ENCODE results near the gene MATR3. TPM values are rescaled to one million over a fixed set of nuclear protein-coding genes. Genes with fewer than 3 reads are reported as not detected.

Gene MATR3
- total and polyA plus RNA-seq, 7 experiments from 2014 or later = 219 to 379 (median 291) TPM

- Histone ChIP-seq H3K9me3 (ENCODE audit: control insufficient read depth in 2 of 3, low read length in 3 of 3) (no peaks in the 10 kb centered on the region), H3K27ac (ENCODE audit: low read depth, low read length) (no peak overlapping the region), H3K36me3 (ENCODE audit: control insufficient read depth in 2 of 3, insufficient read depth in 3 of 3, low read length in 3 of 3) (peaks cover 0 to 18% (median 0%) of the 10 kb centered on the region in 3 experiments), H3K4me3 (ENCODE audit: low read length) (no peak overlapping the region), H3K27me3 (ENCODE audit: control insufficient read depth in 2 of 2, insufficient read depth in 2 of 2, low read length in 2 of 2) (no peaks in the 10 kb centered on the region), H3K4me1 (ENCODE audit: control insufficient read depth in 2 of 2, insufficient read depth in 2 of 2, low read length in 2 of 2) (peaks cover 26 to 27% of the 10 kb centered on the region in 2 donors)
- intact Hi-C loops (cut with micrococcal nuclease) = loop anchor here in 1 of 2 donors (10.0 kb wide), 1 partner anchor 899 kb away; the partner anchor contains the start of gene CYSTM1
- H3K27ac Mint-ChIP-seq = peak overlapping the region in 3 of 9 donors; percentile 14 to 70 (median 21)
- H3K27me3 Mint-ChIP-seq = peaks cover 0 to 3% (median 0%) of the 10 kb centered on the region in 5 donors
- ATAC-seq = no peak
- H3K9me3 Mint-ChIP-seq = no peaks in the 10 kb centered on the region
- DNase-seq = no peak
- peak overlapping the region in 7 of 10 donors; percentile 23 to 92 (median 81) for H3K4me3 Mint-ChIP-seq
- CTCF ChIA-PET = interaction anchor here (0.6 kb wide), 1 partner anchor 11 kb away, joined by 3 read pairs; no protein-coding TSS in a partner anchor
- POLR2A ChIA-PET = interaction anchor here (0.6 to 3.2 kb wide), 4 partner anchors 13 to 667 kb away, joined by 3 to 25 read pairs (median 6); partner anchors contain the start of genes MATR3 and PAIP2
- peaks cover 0 to 20% (median 3%) of the 10 kb centered on the region in 5 donors for H3K36me3 Mint-ChIP-seq
- H3K4me1 Mint-ChIP-seq = peaks cover 30 to 54% (median 50%) of the 10 kb centered on the region in 7 donors
These were observed 17.6 kb upstream of the MATR3 start for GRCh38 chr5:139275956-139276355.

GRCh38 chr5:139276426-139276825 is 17.1 kb upstream of the MATR3 start:
- Mint-ChIP-seq H3K4me3 (peak overlapping the region in 2 of 10 donors; percentile 29 to 82), H3K27ac (peak overlapping the region in 2 of 9 donors; percentile 21 to 70), H3K36me3 (peaks cover 0 to 20% (median 3%) of the 10 kb centered on the region in 5 donors), H3K4me1 (peaks cover 30 to 54% (median 47%) of the 10 kb centered on the region in 7 donors), H3K9me3 (no peaks in the 10 kb centered on the region), H3K27me3 (peaks cover 0 to 3% (median 0%) of the 10 kb centered on the region in 5 donors)
- peaks cover 26 to 27% of the 10 kb centered on the region in 2 donors for H3K4me1 ChIP-seq (ENCODE audit: control insufficient read depth in 2 of 2, insufficient read depth in 2 of 2, low read length in 2 of 2)
- DNase-seq (no peak), ATAC-seq (no peak)
- H3K4me3 ChIP-seq (ENCODE audit: low read length) = no peak overlapping the region
- intact Hi-C loops (cut with micrococcal nuclease) = loop anchor here in 1 of 2 donors (10.0 kb wide), 1 partner anchor 898 kb away; the partner anchor contains the start of gene CYSTM1
- H3K27me3 ChIP-seq (ENCODE audit: control insufficient read depth in 2 of 2, insufficient read depth in 2 of 2, low read length in 2 of 2) = no peaks in the 10 kb centered on the region
- ChIA-PET POLR2A (interaction anchor here (1.4 to 3.2 kb wide), 3 partner anchors 13 to 65 kb away, joined by 4 to 25 read pairs (median 8); partner anchors contain the start of genes MATR3 and PAIP2), CTCF (interaction anchor here (0.7 kb wide), 1 partner anchor 64 kb away, joined by 3 read pairs; no protein-coding TSS in a partner anchor)
- no peaks in the 10 kb centered on the region for H3K9me3 ChIP-seq (ENCODE audit: control insufficient read depth in 2 of 3, low read length in 3 of 3)
- H3K27ac ChIP-seq (ENCODE audit: low read depth, low read length) = no peak overlapping the region
- peaks cover 0 to 18% (median 0%) of the 10 kb centered on the region in 3 experiments for H3K36me3 ChIP-seq (ENCODE audit: control insufficient read depth in 2 of 3, insufficient read depth in 3 of 3, low read length in 3 of 3)

DNA sequence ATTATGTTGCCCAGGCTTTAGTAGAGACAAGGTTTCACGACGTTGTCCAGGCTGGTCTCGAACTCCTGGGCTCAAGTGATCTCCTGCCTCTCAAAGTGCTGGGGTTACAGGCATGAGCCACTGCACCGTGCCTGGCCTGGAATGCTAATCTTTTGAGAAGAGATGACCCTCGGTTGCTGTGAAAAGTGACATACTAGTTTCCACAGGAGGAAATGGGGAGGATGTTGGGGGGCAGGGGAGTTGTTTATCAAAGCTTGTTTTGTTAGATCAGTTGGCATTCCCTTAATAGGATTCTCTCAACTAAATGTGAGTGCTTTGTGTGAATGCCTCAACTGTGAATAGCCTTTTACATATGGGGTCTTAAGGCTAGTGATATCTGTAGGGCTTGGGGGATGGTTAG is 16.4 kb upstream of the MATR3 start:
- Histone ChIP-seq H3K36me3 (ENCODE audit: control insufficient read depth in 2 of 3, insufficient read depth in 3 of 3, low read length in 3 of 3) (peaks cover 0 to 18% (median 0%) of the 10 kb centered on the region in 3 experiments), H3K27ac (ENCODE audit: low read depth, low read length) (no peak overlapping the region), H3K27me3 (ENCODE audit: control insufficient read depth in 2 of 2, insufficient read depth in 2 of 2, low read length in 2 of 2) (no peaks in the 10 kb centered on the region), H3K4me1 (ENCODE audit: control insufficient read depth in 2 of 2, insufficient read depth in 2 of 2, low read length in 2 of 2) (peaks cover 26% of the 10 kb centered on the region in 2 donors), H3K9me3 (ENCODE audit: control insufficient read depth in 2 of 3, low read length in 3 of 3) (no peaks in the 10 kb centered on the region), H3K4me3 (ENCODE audit: low read length) (no peak overlapping the region)
- H3K4me3 Mint-ChIP-seq = peak overlapping the region in 1 of 10 donors; percentile 6
- intact Hi-C loops (cut with micrococcal nuclease) = loop anchor here in 1 of 2 donors (10.0 kb wide), 1 partner anchor 898 kb away; the partner anchor contains the start of gene CYSTM1
- ATAC-seq = no peak
- POLR2A ChIA-PET = interaction anchor here (1.4 to 3.2 kb wide), 3 partner anchors 12 to 64 kb away, joined by 4 to 25 read pairs (median 8); partner anchors contain the start of genes MATR3 and PAIP2
- no peaks in the 10 kb centered on the region for H3K27me3 Mint-ChIP-seq
- H3K9me3 Mint-ChIP-seq = no peaks in the 10 kb centered on the region
- no peak for DNase-seq
- H3K36me3 Mint-ChIP-seq = peaks cover 0 to 20% (median 3%) of the 10 kb centered on the region in 5 donors
- H3K4me1 Mint-ChIP-seq = peaks cover 27 to 50% (median 42%) of the 10 kb centered on the region in 7 donors
- H3K27ac Mint-ChIP-seq = peak overlapping the region in 1 of 9 donors; percentile 42
- CTCF ChIA-PET = no interaction called here

DNA sequence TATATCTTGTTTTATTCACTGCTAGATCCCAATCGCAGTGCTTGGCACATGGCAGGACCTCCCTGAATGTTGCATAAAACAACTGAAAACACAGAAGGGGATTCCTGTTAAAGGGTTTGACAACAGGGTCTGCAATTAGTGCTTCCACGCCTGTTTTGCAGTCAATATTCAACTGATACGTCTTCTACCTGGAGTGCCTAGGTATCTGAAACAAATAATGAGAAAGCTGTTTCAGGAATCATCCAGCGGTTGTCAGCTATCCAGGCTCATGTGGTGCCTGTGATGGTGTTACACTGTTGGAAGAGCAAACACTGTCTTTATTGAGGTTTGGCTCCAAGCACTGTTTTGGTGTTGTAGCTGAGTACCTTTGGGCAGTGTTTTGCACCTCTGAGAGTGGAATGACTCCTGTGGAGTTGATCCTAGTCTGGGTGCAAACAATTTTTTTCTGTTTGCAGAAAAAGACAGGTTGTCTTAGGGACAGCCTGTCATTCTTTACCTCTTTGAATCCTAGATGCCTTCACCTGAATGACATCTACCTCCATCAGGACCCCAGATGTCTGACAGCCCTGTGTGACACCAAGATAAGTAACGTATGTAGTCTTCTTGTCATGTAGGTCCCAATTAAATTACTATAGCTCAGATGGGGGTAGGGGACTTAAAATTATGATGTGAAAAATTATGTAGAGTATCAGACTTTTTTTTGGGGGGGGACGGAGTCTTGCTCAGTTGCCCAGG is 14.8 kb upstream of the MATR3 start:
- Histone ChIP-seq H3K4me3 (ENCODE audit: low read length) (no peak overlapping the region), H3K4me1 (ENCODE audit: control insufficient read depth in 2 of 2, insufficient read depth in 2 of 2, low read length in 2 of 2) (peaks cover 12 to 13% of the 10 kb centered on the region in 2 donors), H3K27ac (ENCODE audit: low read depth, low read length) (no peak overlapping the region), H3K36me3 (ENCODE audit: control insufficient read depth in 2 of 3, insufficient read depth in 3 of 3, low read length in 3 of 3) (peaks cover 0 to 28% (median 0%) of the 10 kb centered on the region in 3 experiments), H3K27me3 (ENCODE audit: control insufficient read depth in 2 of 2, insufficient read depth in 2 of 2, low read length in 2 of 2) (no peaks in the 10 kb centered on the region), H3K9me3 (ENCODE audit: control insufficient read depth in 2 of 3, low read length in 3 of 3) (no peaks in the 10 kb centered on the region)
- intact Hi-C loops (cut with micrococcal nuclease) = loop anchor here in 1 of 2 donors (10.0 kb wide), 1 partner anchor 896 kb away; the partner anchor contains the start of gene CYSTM1
- POLR2A ChIA-PET = interaction anchor here (1.3 to 1.6 kb wide), 2 partner anchors 15 to 52 kb away, joined by 3 to 5 read pairs; partner anchors contain the start of gene MATR3
- DNase-seq = no peak
- Mint-ChIP-seq H3K9me3 (no peaks in the 10 kb centered on the region), H3K36me3 (peaks cover 3 to 29% (median 13%) of the 10 kb centered on the region in 5 donors), H3K27me3 (no peaks in the 10 kb centered on the region), H3K4me1 (peaks cover 13 to 38% (median 27%) of the 10 kb centered on the region in 7 donors), H3K27ac (no peak overlapping the region), H3K4me3 (no peak overlapping the region)
- ATAC-seq = no peak
- CTCF ChIA-PET = no interaction called here

- H3K27ac ChIP-seq (ENCODE audit: low read depth, low read length) = no peak overlapping the region
- intact Hi-C loops (cut with micrococcal nuclease) = no loop called here
- H3K4me1 ChIP-seq (ENCODE audit: control insufficient read depth in 2 of 2, insufficient read depth in 2 of 2, low read length in 2 of 2) = no peaks in the 10 kb centered on the region
- ChIA-PET POLR2A (interaction anchor here (0.6 to 2.6 kb wide), 4 partner anchors 8 to 153 kb away, joined by 3 to 9 read pairs (median 4); partner anchors contain the start of genes MATR3 and PAIP2), CTCF (no interaction called here)
- H3K4me3 ChIP-seq (ENCODE audit: low read length) = no peak overlapping the region
- no peak for DNase-seq
- no peaks in the 10 kb centered on the region for H3K27me3 ChIP-seq (ENCODE audit: control insufficient read depth in 2 of 2, insufficient read depth in 2 of 2, low read length in 2 of 2)
- no peaks in the 10 kb centered on the region for H3K9me3 ChIP-seq (ENCODE audit: control insufficient read depth in 2 of 3, low read length in 3 of 3)
- peaks cover 2 to 13% (median 4%) of the 10 kb centered on the region in 7 donors for H3K4me1 Mint-ChIP-seq
- peaks cover 0 to 32% (median 0%) of the 10 kb centered on the region in 3 experiments for H3K36me3 ChIP-seq (ENCODE audit: control insufficient read depth in 2 of 3, insufficient read depth in 3 of 3, low read length in 3 of 3)
- no peak overlapping the region for H3K4me3 Mint-ChIP-seq
- peaks cover 0 to 3% (median 0%) of the 10 kb centered on the region in 11 donors for H3K9me3 Mint-ChIP-seq
- peaks cover 15 to 35% (median 25%) of the 10 kb centered on the region in 5 donors for H3K36me3 Mint-ChIP-seq
- H3K27me3 Mint-ChIP-seq = no peaks in the 10 kb centered on the region
- no peak overlapping the region for H3K27ac Mint-ChIP-seq
- ATAC-seq = no peak
These were observed 11.4 kb upstream of the MATR3 start for GRCh38 chr5:139282197-139282557.
